Keratinocyte (primary cell): ENCODE measurements around the gene ERBB4.

ENCODE experiments used
- CTCF ChIP-seq, 3 experiments: IDR thresholded peaks in 1 of 3; conservative IDR thresholded peaks in 1 of 3; optimal IDR thresholded peaks in 1 of 3; 2 replicates in 2 of 3; 3 replicates in 1 of 3; pipeline versions ENCODE3 to v1.5.1; 2011; ENCODE audit warnings: low read length in 3 of 3, mild to moderate bottlenecking in 3 of 3, moderate library complexity in 2 of 3, control low read depth in 1 of 3, inconsistent platforms in 1 of 3; ENCODE audit not compliant: insufficient read depth in 2 of 3; ENCODE audit errors: extremely low read depth in 1 of 3
- EZH2 ChIP-seq: IDR thresholded peaks from one replicate; pipeline ENCODE4 v1.6.1; 2012; ENCODE audit warnings: inconsistent platforms, mild to moderate bottlenecking, low read length, moderate library complexity

GRCh38 chr2:211671977-211672376 lies 866.6 kb downstream of the ERBB4 start:
- TF ChIP-seq EZH2 (no peak), CTCF (optimal IDR thresholded peaks at IDR 0.05 in 1 of 3, IDR thresholded peaks at IDR 0.05 in 1 of 3, conservative IDR thresholded peaks at IDR 0.05 in 1 of 3; ENCODE audit: extremely low read depth in 1 of 3, insufficient read depth in 2 of 3, low read length in 3 of 3) (no peak)
